NCI-H1694 (cell line): ENCODE measurements around the gene AMTN.

Experiments used
- DNase-seq: peaks from one replicate; lab custom pipeline; 2025; lab: John Stamatoyannopoulos, UW

The AMTN gene

DNA sequence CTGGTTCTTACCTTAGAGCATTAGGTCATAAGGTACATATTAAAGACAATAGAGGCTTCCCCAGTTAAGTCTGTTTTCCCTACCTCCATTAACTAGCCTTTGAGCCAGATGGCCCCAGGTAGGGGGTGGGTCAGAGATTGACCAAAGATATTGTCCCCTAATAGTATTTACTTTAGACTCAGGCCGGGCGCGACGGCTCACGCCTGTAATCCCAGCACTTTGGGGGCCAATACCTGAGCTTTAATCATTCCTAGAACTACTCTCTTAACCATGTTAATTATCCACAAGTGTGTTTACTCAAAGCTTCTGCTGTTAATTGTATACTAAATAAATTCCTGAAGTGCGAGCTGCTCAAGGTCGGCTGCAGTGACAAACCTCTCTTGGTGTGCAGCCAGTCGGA is 45.7 kb downstream of the AMTN start:
- DNase-seq, result no peak

DNA sequence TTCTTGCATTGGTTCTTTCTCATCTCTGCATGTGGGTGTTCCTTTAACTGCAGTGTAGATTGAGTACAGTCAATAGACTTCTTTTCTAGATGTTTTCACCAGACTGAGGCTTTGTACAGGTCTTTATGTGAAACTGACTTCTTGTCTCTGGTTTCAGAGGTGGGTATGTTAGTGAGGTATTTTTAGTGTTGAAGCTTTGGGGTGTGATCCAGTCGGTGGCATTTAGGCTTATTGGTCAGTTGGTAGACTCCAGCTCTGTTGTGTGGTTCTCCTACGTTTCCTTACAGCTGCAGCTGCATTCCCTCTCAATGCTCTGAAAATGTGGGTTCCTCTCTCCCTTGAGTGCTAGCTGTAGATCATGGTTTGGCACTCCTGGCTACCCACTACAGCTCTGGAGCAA is 52.4 kb downstream of the AMTN start:
- no peak for DNase-seq

DNA sequence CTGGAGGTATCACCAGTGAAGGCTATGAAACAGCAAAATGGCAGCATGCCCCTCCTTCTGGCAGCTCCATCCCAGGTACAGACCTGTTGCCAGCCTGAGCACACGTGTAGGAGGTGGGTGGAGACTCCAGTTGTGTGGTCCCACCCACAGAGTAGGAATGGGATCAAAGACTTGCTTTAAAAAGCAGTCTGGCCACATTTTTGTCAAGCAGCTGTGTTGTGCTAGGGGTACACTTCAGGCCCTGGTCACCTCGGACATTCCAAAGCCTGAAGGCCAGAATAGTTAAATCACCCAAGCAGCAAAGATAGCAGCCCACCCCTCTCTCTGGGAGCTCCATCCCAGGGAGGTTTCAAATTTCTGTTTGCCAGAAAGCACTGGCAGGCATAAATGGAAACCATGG is 53.4 kb downstream of the AMTN start:
- DNase-seq, result no peak

DNA sequence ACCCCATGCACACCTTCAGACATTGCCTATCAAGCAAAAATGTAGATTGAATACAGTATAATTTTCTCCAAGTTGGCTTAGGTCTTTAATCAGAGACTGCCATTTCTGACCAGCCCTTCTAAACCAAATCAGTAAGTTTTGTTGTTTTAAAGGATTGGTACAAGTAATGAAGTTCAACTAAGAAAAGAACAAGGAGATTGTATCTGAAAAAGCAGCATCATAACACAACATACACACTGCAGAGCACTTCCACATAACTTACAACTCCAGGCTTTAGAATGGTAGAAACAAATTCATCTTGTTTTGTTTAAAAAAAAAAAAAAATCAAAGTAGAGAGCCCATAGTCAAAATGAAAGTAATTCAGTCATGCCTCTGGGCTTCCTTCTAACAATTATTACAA is 57.6 kb downstream of the AMTN start:
- no peak for DNase-seq

DNA sequence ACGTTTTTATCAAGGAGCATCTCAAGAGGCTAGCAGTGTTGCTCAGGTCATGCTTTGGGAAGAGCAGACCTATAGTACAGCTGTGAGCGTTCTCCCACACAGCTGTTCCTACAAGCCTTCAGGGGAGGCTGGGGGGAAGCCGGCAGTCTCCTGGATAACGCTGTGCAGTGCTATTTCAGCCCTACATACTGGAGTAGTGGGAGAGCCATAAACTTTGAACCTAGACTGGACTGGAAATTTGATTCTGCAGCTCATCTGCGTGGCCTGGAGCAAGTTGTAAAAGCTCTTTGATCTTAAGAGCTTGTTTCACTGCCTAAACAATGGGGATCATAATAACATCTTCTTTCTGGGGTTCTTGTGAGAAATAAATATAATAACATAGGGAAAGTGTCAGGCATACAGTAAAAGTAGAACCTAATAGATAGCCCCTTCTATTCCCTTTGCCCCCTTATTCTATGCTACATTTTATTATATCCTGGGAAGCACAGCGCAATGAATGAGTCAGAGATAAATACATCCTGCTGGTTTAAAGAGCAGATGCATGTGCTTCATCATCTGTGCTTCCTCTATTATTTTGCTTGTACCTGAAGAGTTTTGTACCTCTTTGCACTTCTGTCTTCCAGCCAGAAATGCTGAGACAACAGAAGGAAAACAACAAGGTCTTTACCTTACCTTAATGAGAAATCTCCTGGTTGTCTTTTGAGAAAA is 59.0 kb downstream of the AMTN start:
- no peak for DNase-seq

DNA sequence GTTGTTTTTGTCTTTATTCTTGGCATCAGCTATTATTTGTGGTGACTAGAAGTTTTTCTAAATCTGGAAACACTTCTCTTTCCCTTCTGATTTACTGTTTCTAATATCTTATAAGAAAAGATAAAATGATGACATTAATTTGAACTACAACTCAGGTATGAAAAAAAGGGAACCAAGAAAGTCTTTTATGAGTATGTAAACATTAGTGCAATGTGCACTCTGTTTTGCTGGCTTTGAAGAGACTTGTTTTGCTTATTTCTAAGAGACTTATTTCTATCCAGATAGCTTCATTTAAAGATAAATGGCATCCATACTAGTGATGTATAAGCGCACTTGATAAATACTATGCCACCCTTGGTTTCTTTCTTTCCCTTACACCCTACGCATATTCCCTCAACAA is 63.6 kb downstream of the AMTN start:
- no peak for DNase-seq
